Measurements from ENCODE around the gene ZNF473. TPM values are rescaled to one million over a fixed set of nuclear protein-coding genes. Genes with fewer than 3 reads are reported as not detected.
"Not testable (repeated sequence)": the region's sequence is repeated elsewhere in the genome, so short reads cannot be mapped to it uniquely, and the experiment has no call there.

ZNF473 gene
- total RNA-seq, 1 experiment from 2014 or later = 6.8 TPM

GRCh38 chr19:50042363-50043024 lies 16.7 kb downstream of the ZNF473 start:
- DNase-seq (ENCODE audit: low read depth) = no peak
- in situ Hi-C loops (cut with HindIII; ENCODE audit: low pct_unique_long_range_greater_than_20kb, low sequenced_read_pairs) = no loop called here

DNA sequence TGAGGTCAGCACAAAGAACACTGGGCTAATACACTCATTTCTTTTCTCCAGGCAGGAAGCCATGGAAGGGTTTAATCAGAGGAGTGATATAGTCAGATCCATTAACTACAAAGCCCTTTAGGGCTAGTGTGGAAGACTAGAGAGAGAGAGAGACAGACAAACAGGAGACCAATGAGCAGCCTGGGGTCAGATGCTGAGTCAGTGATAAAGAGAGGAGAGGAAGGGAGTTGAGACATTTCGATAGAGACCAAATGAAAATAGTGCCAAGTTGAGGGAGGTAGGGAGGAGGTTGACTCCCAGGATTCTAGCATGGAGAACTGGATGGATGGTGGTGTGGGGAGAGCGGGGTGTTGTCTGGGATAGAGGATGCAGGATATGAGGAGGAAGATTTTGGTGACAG lies 18.2 kb downstream of the ZNF473 start:
- DNase-seq (ENCODE audit: low read depth) = no peak
- in situ Hi-C loops (cut with HindIII; ENCODE audit: low pct_unique_long_range_greater_than_20kb, low sequenced_read_pairs) = no loop called here

DNA sequence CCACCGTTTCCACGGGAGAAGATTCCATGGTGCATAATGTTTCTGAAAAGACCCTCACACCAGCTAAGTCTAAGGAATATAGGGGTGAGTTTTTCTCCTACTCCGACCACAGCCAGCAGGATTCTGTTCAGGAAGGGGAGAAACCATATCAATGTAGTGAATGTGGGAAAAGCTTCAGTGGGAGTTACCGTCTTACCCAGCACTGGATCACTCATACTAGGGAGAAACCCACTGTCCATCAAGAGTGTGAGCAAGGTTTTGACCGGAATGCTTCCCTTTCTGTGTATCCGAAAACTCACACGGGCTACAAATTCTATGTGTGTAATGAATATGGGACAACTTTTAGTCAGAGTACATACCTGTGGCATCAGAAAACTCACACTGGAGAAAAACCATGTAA lies 19.1 kb downstream of the ZNF473 start:
- in situ Hi-C loops (cut with HindIII; ENCODE audit: low pct_unique_long_range_greater_than_20kb, low sequenced_read_pairs) = no loop called here
- DNase-seq (ENCODE audit: low read depth) = no peak

GRCh38 chr19:50046649-50047503 lies 21.1 kb downstream of the ZNF473 start:
- DNase-seq (ENCODE audit: low read depth) = no peak
- in situ Hi-C loops (cut with HindIII; ENCODE audit: low pct_unique_long_range_greater_than_20kb, low sequenced_read_pairs) = no loop called here

DNA sequence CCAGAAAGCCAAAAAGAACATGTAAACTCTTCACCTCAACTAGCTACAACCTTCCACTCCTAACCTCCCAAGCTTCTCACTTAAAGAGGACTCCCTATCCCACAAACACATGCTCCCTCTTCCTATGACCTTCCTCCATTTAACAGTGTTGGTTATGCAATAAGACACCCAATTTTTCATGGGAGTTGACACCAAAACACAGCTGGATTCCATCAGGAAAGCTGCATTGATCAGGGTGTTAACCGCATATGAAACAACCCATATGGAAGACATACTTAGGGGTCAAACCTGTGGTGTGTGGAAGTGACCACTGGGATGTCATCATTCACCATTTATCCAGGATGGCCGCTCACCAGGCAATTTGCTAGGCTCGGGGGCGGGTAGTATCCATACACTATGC lies 21.9 kb downstream of the ZNF473 start:
- in situ Hi-C loops (cut with HindIII; ENCODE audit: low pct_unique_long_range_greater_than_20kb, low sequenced_read_pairs) = no loop called here
- DNase-seq (ENCODE audit: low read depth) = no peak

GRCh38 chr19:50050406-50051227 lies 24.8 kb downstream of the ZNF473 start:
- in situ Hi-C loops (cut with HindIII; ENCODE audit: low pct_unique_long_range_greater_than_20kb, low sequenced_read_pairs) = no loop called here
- no peak for DNase-seq (ENCODE audit: low read depth)

- in situ Hi-C loops (cut with HindIII; ENCODE audit: low pct_unique_long_range_greater_than_20kb, low sequenced_read_pairs); DNase-seq (ENCODE audit: low read depth): not testable (repeated sequence)
These were observed 25.6 kb downstream of the ZNF473 start for GRCh38 chr19:50051228-50051895.

DNA sequence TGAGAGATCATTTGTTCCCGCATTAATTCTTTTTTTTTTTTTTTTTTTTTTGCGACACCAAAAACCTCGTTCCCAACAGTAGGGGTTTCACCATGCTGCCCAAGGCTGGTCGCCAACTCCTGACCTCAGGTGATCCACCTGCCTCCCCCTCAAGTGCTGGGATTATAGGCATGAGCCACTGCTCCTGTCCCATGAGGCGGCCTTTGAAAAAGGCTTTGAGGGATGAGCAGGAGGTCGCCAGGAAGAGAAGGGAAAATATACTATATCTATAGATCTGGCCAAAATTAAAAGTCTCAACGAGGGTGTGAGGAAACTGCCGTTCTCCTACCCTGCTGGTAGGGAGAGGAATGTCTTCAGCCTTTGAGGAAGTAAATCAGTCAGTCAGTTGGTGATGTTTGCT lies 26.2 kb downstream of the ZNF473 start:
- DNase-seq (ENCODE audit: low read depth) = no peak
- in situ Hi-C loops (cut with HindIII; ENCODE audit: low pct_unique_long_range_greater_than_20kb, low sequenced_read_pairs) = no loop called here

DNA sequence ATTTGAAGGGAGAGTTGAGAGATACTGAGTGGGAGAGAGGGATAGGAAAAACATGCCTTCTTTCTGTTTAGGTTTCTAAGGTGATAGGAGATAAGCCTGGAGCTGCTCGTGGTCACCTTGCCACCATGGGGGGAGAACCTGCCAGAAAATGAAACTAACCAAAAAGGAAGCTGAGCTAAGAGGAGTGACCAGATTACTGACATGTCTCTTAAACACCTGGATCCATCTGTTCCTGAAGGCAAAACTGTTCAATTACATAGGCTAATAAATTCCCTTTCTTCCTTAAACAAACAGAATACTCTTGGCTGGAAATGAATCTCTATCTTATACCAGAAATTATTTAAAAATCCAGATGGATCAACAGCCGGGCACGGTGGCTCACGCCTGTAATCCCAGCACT lies 27.3 kb downstream of the ZNF473 start:
- in situ Hi-C loops (cut with HindIII; ENCODE audit: low pct_unique_long_range_greater_than_20kb, low sequenced_read_pairs) = no loop called here
- no peak for DNase-seq (ENCODE audit: low read depth)

DNA sequence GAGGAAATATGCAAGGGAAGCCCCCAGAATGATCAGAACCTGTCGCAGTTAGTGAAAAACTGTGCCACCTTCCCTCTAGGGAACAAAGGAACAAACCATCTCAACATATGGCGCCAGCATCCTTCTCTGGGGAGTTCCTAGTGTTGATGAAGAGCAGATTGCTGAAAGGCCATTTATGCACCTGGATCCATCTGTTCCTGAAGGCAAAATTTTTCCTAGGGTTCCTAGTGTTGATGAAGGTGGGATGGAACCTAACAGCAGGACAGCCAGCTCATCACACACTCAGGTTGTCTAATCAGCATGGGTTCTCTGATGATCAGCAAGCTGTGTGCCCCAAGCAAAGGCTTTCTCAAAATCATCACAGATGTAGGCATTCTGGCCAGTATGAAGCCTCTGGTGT lies 32.6 kb downstream of the ZNF473 start:
- DNase-seq (ENCODE audit: low read depth) = no peak
- in situ Hi-C loops (cut with HindIII; ENCODE audit: low pct_unique_long_range_greater_than_20kb, low sequenced_read_pairs) = no loop called here

DNA sequence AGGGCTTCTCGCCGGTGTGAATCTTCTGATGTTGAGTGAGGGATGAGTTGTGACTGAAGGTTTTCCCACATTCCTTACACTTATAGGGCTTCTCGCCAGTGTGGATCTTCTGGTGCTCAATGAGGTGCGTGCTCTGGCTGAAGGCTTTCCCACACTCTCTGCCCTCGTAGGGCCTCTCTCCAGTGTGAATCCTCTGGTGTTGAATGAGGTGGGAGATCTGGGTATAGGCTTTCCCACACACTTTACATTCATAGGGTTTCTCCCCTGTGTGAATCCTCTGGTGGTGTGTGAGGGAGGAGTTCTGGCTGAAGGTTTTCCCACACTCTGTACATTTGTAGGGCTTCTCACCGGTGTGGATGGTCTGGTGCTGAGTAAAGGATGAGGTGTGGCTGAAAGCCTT lies 33.2 kb downstream of the ZNF473 start:
- peak; percentile 19 for DNase-seq (ENCODE audit: low read depth)
- in situ Hi-C loops (cut with HindIII; ENCODE audit: low pct_unique_long_range_greater_than_20kb, low sequenced_read_pairs) = no loop called here

- in situ Hi-C loops (cut with HindIII; ENCODE audit: low pct_unique_long_range_greater_than_20kb, low sequenced_read_pairs) = no loop called here
- DNase-seq (ENCODE audit: low read depth) = no peak
These were observed 34.3 kb downstream of the ZNF473 start for GRCh38 chr19:50060107-50060506.

GRCh38 chr19:50061650-50062049 lies 35.8 kb downstream of the ZNF473 start:
- DNase-seq (ENCODE audit: low read depth) = no peak
- in situ Hi-C loops (cut with HindIII; ENCODE audit: low pct_unique_long_range_greater_than_20kb, low sequenced_read_pairs) = no loop called here

DNA sequence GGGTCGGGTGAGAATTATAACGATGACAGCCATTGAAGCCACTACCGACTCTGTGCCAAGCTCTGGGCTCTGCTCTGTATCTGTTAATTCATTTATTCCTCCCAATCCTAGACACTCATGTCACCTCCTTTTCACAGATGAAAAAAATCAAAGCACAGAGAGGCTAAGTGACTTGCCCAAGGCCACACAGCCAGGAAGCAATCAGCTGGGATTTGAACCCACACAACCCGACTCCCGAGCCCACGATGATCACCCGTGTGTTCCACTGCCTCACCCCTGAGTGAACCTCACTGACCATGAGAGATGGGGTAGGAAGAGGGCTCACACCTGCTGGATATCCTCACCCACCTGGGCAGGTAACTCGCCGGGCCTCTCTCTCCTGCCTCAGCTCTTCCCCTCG lies 40.1 kb downstream of the ZNF473 start:
- no peak for DNase-seq (ENCODE audit: low read depth)
- in situ Hi-C loops (cut with HindIII; ENCODE audit: low pct_unique_long_range_greater_than_20kb, low sequenced_read_pairs) = no loop called here

- DNase-seq (ENCODE audit: low read depth) = no peak
- in situ Hi-C loops (cut with HindIII; ENCODE audit: low pct_unique_long_range_greater_than_20kb, low sequenced_read_pairs) = no loop called here
These were observed 41.8 kb downstream of the ZNF473 start for GRCh38 chr19:50067575-50067974.

DNA sequence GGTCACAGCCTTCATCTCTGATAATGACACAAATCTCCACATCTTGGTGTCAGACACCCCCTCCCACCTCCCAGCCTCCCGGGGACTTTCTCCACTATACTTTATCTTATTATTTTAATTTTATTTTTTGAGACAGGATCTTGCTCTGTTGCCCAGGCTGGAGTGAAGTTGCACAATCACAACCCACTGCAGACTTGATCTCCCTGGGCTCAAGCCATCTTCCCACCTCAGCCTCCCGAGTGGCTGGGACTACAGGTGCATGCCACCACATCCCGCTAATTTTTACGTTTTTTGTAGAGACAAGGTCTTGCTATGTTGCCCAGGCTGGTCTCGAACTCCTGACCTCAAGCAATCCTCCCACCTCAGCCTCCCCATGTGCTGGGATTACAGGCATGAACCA lies 42.6 kb downstream of the ZNF473 start:
- DNase-seq (ENCODE audit: low read depth); in situ Hi-C loops (cut with HindIII; ENCODE audit: low pct_unique_long_range_greater_than_20kb, low sequenced_read_pairs): not testable (repeated sequence)

DNA sequence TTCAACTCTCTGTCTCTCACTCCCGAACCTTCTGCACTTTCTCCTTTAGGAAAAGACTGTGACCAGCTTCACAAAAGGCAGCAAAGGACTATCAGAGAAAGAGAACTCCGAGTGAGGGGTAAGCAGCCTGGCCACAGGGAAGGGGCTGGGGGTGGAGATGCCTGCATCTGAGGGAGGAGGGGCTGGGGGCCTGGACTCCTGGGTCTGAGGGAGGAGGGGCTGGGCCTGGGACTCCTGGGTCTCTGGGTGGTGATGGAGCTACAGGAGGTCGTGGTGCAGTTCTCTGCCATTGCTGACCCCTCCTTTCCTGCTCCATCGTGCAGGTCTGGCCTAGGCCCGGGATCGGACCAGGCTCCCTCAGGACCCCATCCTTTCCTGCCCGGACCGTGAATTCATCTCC lies 49.3 kb downstream of the ZNF473 start:
- DNase-seq (ENCODE audit: low read depth); in situ Hi-C loops (cut with HindIII; ENCODE audit: low pct_unique_long_range_greater_than_20kb, low sequenced_read_pairs): not testable (repeated sequence)

DNA sequence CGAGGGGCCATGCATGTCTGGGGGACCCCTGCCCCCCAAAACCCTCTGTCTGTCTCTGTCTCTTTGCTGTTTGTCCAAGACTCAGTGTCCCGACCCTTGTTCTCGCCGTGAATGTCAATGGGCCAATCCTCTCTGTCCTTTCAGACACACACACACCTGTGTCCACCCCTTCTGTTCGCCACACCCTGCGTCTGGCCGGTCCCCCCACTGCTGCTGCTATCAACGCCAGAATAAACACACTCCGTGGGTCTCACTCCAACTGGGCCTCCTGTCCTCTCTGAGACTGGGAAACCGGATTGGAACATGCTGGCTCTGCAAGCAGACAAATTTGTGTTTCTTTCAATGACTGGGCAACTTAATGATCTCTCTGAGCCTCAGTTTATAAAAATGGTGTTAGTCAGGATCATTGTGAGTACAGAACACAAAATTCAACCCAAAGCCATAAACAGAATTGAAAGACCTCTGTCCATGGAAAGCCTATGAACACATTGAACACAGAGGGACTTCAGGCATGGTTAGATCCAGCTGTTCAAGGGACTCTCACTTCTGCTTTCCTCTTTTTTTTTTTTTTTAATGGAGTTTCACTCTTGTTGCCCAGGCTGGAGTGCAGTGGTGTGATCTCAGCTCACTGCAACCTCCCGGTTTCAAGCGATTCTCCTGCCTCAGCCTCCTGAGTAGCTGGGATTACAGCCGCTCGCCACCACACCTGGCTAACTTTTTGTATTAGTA lies 50.0 kb downstream of the ZNF473 start:
- DNase-seq (ENCODE audit: low read depth); in situ Hi-C loops (cut with HindIII; ENCODE audit: low pct_unique_long_range_greater_than_20kb, low sequenced_read_pairs): not testable (repeated sequence)
